Natural killer cell (primary cell): ENCODE results near the gene SEMA6A. TPM values are rescaled to one million over a fixed set of nuclear protein-coding genes. Genes with fewer than 3 reads are reported as not detected.

Experiments used
- ATAC-seq, 3 donors: fragments of 150-1000 bp in 2 of 3; fragments of 200-7000 bp in 1 of 3; cut with Tn5 transposase; 1 replicate in 1 of 3; 2 replicates in 2 of 3; pipeline ENCODE4 v1.10.0; 2021; ENCODE audit warnings: mild to moderate bottlenecking in 2 of 3, moderate library complexity in 2 of 3
- DNase-seq, 2 donors: peaks; one replicate each; pipeline versions ENCODE4 v3.0.0 to v3.0.0-alpha.2; 2013 to 2021; ENCODE audit warnings: mixed read lengths in 1 of 2
- H3K27ac ChIP-seq: one replicate; pipeline ENCODE4 v1.5.1; 2013; ENCODE audit warnings: mild to moderate bottlenecking, low read length
- H3K27me3 ChIP-seq: one replicate; pipeline ENCODE4 v1.6.1; 2013; ENCODE audit warnings: low read length; ENCODE audit not compliant: control insufficient read depth, insufficient read depth
- H3K36me3 ChIP-seq: one replicate; pipeline ENCODE4 v1.6.1; 2013; ENCODE audit warnings: low read length; ENCODE audit not compliant: control insufficient read depth, insufficient read depth
- H3K4me1 ChIP-seq: one replicate; pipeline ENCODE4 v1.6.1; 2013; ENCODE audit warnings: low read length; ENCODE audit not compliant: control insufficient read depth, insufficient read depth
- H3K4me3 ChIP-seq: one replicate; pipeline ENCODE4 v1.5.1; 2013; ENCODE audit warnings: low read length
- H3K9me3 ChIP-seq: one replicate; pipeline ENCODE4 v1.6.1; 2013; ENCODE audit warnings: low read length; ENCODE audit not compliant: control insufficient read depth, insufficient read depth
- H3K27ac Mint-ChIP-seq, 2 donors: one replicate each; pipeline ENCODE4 v1.8.0; 2022; ENCODE audit warnings: mild to moderate bottlenecking in 2 of 2, mixed read lengths in 2 of 2, moderate library complexity in 1 of 2
- H3K27me3 Mint-ChIP-seq, 2 donors: one replicate each; pipeline ENCODE4 v1.8.0; 2022; ENCODE audit warnings: low read depth in 2 of 2, mixed read lengths in 2 of 2
- H3K36me3 Mint-ChIP-seq: one replicate; pipeline ENCODE4 v1.8.0; 2022; ENCODE audit warnings: mixed read lengths
- H3K4me1 Mint-ChIP-seq, 2 donors: one replicate each; pipeline ENCODE4 v1.8.0; 2022; ENCODE audit warnings: mixed read lengths in 2 of 2
- H3K4me3 Mint-ChIP-seq: one replicate; pipeline ENCODE4 v1.8.0; 2022; ENCODE audit warnings: mild to moderate bottlenecking, moderate library complexity, mixed read lengths
- H3K9me3 Mint-ChIP-seq, 2 donors: one replicate each; pipeline ENCODE4 v1.8.0; 2022; ENCODE audit warnings: mixed read lengths in 2 of 2
- CTCF ChIP-seq: fragments of 200-600 bp; IDR thresholded peaks from one replicate; pipeline ENCODE4 v1.8.0; 2022; ENCODE audit warnings: antibody characterized with exemption
- WGBS: methylation state at CpG from one replicate; pipeline ENCODE4 v1.1.7; 2013; ENCODE audit warnings: missing lambda C conversion rate; ENCODE audit not compliant: insufficient coverage; 5-methylcytosine and 5-hydroxymethylcytosine counted together
- intact Hi-C: fragments of 100-400 bp; cut with micrococcal nuclease; formaldehyde crosslinking; loops from one replicate; pipeline ENCODE4 v1.14.2; 2022
- total RNA-seq, 4 donors: library from RNA; stranded (reverse); fragments of 120-200 nt in 1 of 4; gene quantifications; one replicate each; pipeline versions ENCODE4 v1.2.3 to v1.2.4, GENCODE V29; 2013 to 2022

Gene SEMA6A
- total RNA-seq, 3 donors from 2014 or later (not counting 1 experiment from before 2014, with no cell fraction given) = not detected

- ATAC-seq = no peak
- H3K4me1 ChIP-seq = no peaks in the 10 kb centered on the region
- no peaks in the 10 kb centered on the region for H3K36me3 ChIP-seq
- H3K27ac ChIP-seq = no peak overlapping the region
- Mint-ChIP-seq H3K9me3 (no peaks in the 10 kb centered on the region), H3K4me1 (no peaks in the 10 kb centered on the region), H3K27me3 (peaks cover 0 to 3% of the 10 kb centered on the region in 2 donors), H3K36me3 (no peaks in the 10 kb centered on the region), H3K27ac (no peak overlapping the region), H3K4me3 (no peak overlapping the region)
- H3K9me3 ChIP-seq = no peaks in the 10 kb centered on the region
- DNase-seq = no peak
- TF ChIP-seq CTCF = no peak
- 11% methylated on average over 1 of the region's 1 CpG for WGBS
- no peak overlapping the region for H3K4me3 ChIP-seq
- no peaks in the 10 kb centered on the region for H3K27me3 ChIP-seq
- intact Hi-C loops = no loop called here
Observed at GRCh38 chr5:116520771-116521170, 53.9 kb downstream of the SEMA6A start.

GRCh38 chr5:116518423-116518822, 56.2 kb downstream of the SEMA6A start:
- no peak overlapping the region for H3K4me3 ChIP-seq
- no peaks in the 10 kb centered on the region for H3K4me1 ChIP-seq
- no peak for ATAC-seq
- no peaks in the 10 kb centered on the region for H3K4me1 Mint-ChIP-seq
- WGBS = 85% methylated on average over 3 of the region's 3 CpGs
- no peaks in the 10 kb centered on the region for H3K36me3 ChIP-seq
- intact Hi-C loops = no loop called here
- peaks cover 0 to 3% of the 10 kb centered on the region in 2 donors for H3K9me3 Mint-ChIP-seq
- H3K27me3 ChIP-seq = no peaks in the 10 kb centered on the region
- H3K27ac ChIP-seq = no peak overlapping the region
- no peaks in the 10 kb centered on the region for H3K27me3 Mint-ChIP-seq
- no peak overlapping the region for H3K27ac Mint-ChIP-seq
- no peak overlapping the region for H3K4me3 Mint-ChIP-seq
- H3K9me3 ChIP-seq = no peaks in the 10 kb centered on the region
- peaks cover 6% of the 10 kb centered on the region for H3K36me3 Mint-ChIP-seq
- no peak for TF ChIP-seq CTCF
- DNase-seq = no peak

GRCh38 chr5:116517488-116517887, 57.1 kb downstream of the SEMA6A start:
- H3K36me3 Mint-ChIP-seq = peaks cover 6% of the 10 kb centered on the region
- H3K4me3 Mint-ChIP-seq = no peak overlapping the region
- no peaks in the 10 kb centered on the region for H3K27me3 ChIP-seq
- H3K4me3 ChIP-seq = no peak overlapping the region
- H3K9me3 Mint-ChIP-seq = peaks cover 0 to 3% of the 10 kb centered on the region in 2 donors
- H3K27ac ChIP-seq = no peak overlapping the region
- intact Hi-C loops = no loop called here
- no peaks in the 10 kb centered on the region for H3K36me3 ChIP-seq
- no peaks in the 10 kb centered on the region for H3K27me3 Mint-ChIP-seq
- H3K27ac Mint-ChIP-seq = no peak overlapping the region
- 73% methylated on average over 2 of the region's 2 CpGs for WGBS
- no peak for DNase-seq
- no peaks in the 10 kb centered on the region for H3K4me1 Mint-ChIP-seq
- no peak for TF ChIP-seq CTCF
- no peaks in the 10 kb centered on the region for H3K9me3 ChIP-seq
- no peak for ATAC-seq
- H3K4me1 ChIP-seq = no peaks in the 10 kb centered on the region

- H3K9me3 Mint-ChIP-seq = peaks cover 0 to 3% of the 10 kb centered on the region in 2 donors
- H3K4me3 Mint-ChIP-seq = no peak overlapping the region
- WGBS = 59% methylated on average over 1 of the region's 4 CpGs
- intact Hi-C loops = no loop called here
- H3K27ac ChIP-seq = no peak overlapping the region
- H3K9me3 ChIP-seq = no peaks in the 10 kb centered on the region
- peaks cover 6% of the 10 kb centered on the region for H3K36me3 Mint-ChIP-seq
- DNase-seq (no peak), ATAC-seq (no peak)
- no peak overlapping the region for H3K4me3 ChIP-seq
- TF ChIP-seq CTCF = no peak
- no peaks in the 10 kb centered on the region for H3K27me3 Mint-ChIP-seq
- H3K4me1 Mint-ChIP-seq = no peaks in the 10 kb centered on the region
- H3K4me1 ChIP-seq = no peaks in the 10 kb centered on the region
- no peak overlapping the region for H3K27ac Mint-ChIP-seq
- no peaks in the 10 kb centered on the region for H3K27me3 ChIP-seq
- H3K36me3 ChIP-seq = no peaks in the 10 kb centered on the region
Observed at GRCh38 chr5:116516021-116516420, 58.6 kb downstream of the SEMA6A start.
